ENCODE measurements around the gene LIME1.

- TF ChIP-seq EZH2phosphoT487 (IDR thresholded peaks at IDR 0.05) (no peak), CTCF (IDR thresholded peaks at IDR 0.05) (no peak), EZH2 (IDR thresholded peaks at IDR 0.05) (no peak)
Observed at GRCh38 chr20:63767456-63767855, 31.0 kb downstream of the LIME1 start.
